ENCODE data around the gene MORF4L2. TPM values are rescaled to one million over a fixed set of nuclear protein-coding genes. Genes with fewer than 3 reads are reported as not detected.

The MORF4L2 gene
- total and polyA plus RNA-seq, 2 of the 8 experiments (the other 6 are each of a cell fraction or from before 2014, with no cell fraction given) = 235 to 373 TPM

GRCh38 chrX:103726477-103726876, 40.0 kb upstream of the MORF4L2 start:
- peaks cover 7 to 22% (median 17%) of the 10 kb centered on the region in 4 experiments for H3K4me1 ChIP-seq (replicated peaks in 1 of 4; ENCODE audit: control insufficient read depth in 3 of 4, insufficient read depth in 4 of 4, low read length in 3 of 4)
- no peaks in the 10 kb centered on the region for H3K9me3 ChIP-seq (ENCODE audit: insufficient read depth in 2 of 2, low read depth in 1 of 2, low read length in 1 of 2)
- DNase-seq (ENCODE audit: low read depth in 1 of 2, low spot score in 2 of 2) (no peak), FAIRE-seq (no peak)
- no peak overlapping the region for H4K5ac ChIP-seq (ENCODE audit: insufficient read length, low read depth, low read length)
- no peak overlapping the region for H2AK5ac ChIP-seq (ENCODE audit: low read depth, low read length)
- no peak overlapping the region for H2BK5ac ChIP-seq (ENCODE audit: low read depth, low read length)
- H3K9ac ChIP-seq (replicated peaks in 1 of 4; ENCODE audit: extremely low read depth in 1 of 4, low read depth in 3 of 4, low read length in 3 of 4) = no peak overlapping the region
- H3K79me2 ChIP-seq (ENCODE audit: control insufficient read depth in 1 of 2, insufficient read depth in 2 of 2, low read length in 2 of 2) = no peaks in the 10 kb centered on the region
- H2BK120ac ChIP-seq (replicated peaks; ENCODE audit: low read depth, low read length) = no peak overlapping the region
- H3K4me3 ChIP-seq (ENCODE audit: extremely low read depth in 1 of 4, insufficient read depth in 2 of 4, low read depth in 3 of 4, low read length in 4 of 4) = no peak overlapping the region
- no peak overlapping the region for H4K91ac ChIP-seq (replicated peaks; ENCODE audit: insufficient read length, low read length)
- H3K56ac ChIP-seq (replicated peaks; ENCODE audit: insufficient read length, low read depth, low read length) = no peak overlapping the region
- H3K18ac ChIP-seq (ENCODE audit: extremely low read depth, low read length) = no peak overlapping the region
- no peak overlapping the region for H3K27ac ChIP-seq (ENCODE audit: low read depth, low read length)
- CTCF ChIA-PET (ENCODE audit: partially characterized antibody) = interaction anchor here (1.2 kb wide), 1 partner anchor 29 kb away, joined by 4 read pairs; no protein-coding TSS in a partner anchor
- H4K20me1 ChIP-seq (replicated peaks in 1 of 2; ENCODE audit: control insufficient read depth in 1 of 2, insufficient read depth in 2 of 2, low read length in 2 of 2) = no peaks in the 10 kb centered on the region
- H2BK12ac ChIP-seq (ENCODE audit: low read depth, low read length) = 0 out of 2 replicates have a peak overlapping the region, but pooled peaks have one; percentile 27
- no peaks in the 10 kb centered on the region for H3K23me2 ChIP-seq (ENCODE audit: low read depth, low read length)
- POLR2A ChIA-PET (ENCODE audit: partially characterized antibody) = interaction anchor here (0.9 to 1.4 kb wide), 8 partner anchors 16 to 42 kb away, joined by 3 to 5 read pairs (median 4); no protein-coding TSS in a partner anchor
- H3K23ac ChIP-seq (ENCODE audit: insufficient read length) = no peak overlapping the region
- H3K27me3 ChIP-seq (replicated peaks in 1 of 4; ENCODE audit: control insufficient read depth in 3 of 4, extremely low read depth in 1 of 4, insufficient read depth in 3 of 4, low read length in 3 of 4) = no peaks in the 10 kb centered on the region; a peak in 1 of 7 replicates
- no peak overlapping the region for H3K4ac ChIP-seq (replicated peaks; ENCODE audit: insufficient read length, low read depth, low read length)
- peak overlapping the region; percentile 72; the same call in 1 of the 2 replicates for H2BK20ac ChIP-seq (ENCODE audit: low read length)
- no peaks in the 10 kb centered on the region for H3K36me3 ChIP-seq (ENCODE audit: control insufficient read depth in 2 of 4, insufficient read depth in 4 of 4, low read length in 3 of 4)
- H2AFZ ChIP-seq (ENCODE audit: low read length) = no peak overlapping the region
- H3K4me2 ChIP-seq (ENCODE audit: insufficient read depth in 1 of 2, low read depth in 2 of 2, low read length in 2 of 2) = peak overlapping the region in 1 of 2 experiments; percentile 22; a peak in 2 of 4 replicates
- H2BK15ac ChIP-seq (ENCODE audit: low read length) = no peak overlapping the region
- H3K79me1 ChIP-seq (ENCODE audit: low read depth, low read length) = no peaks in the 10 kb centered on the region
- no peak overlapping the region; the same call in 1 of the 2 replicates for H4K8ac ChIP-seq (ENCODE audit: extremely low read depth, insufficient read depth, low read length)
- no peak overlapping the region for H3K14ac ChIP-seq (ENCODE audit: insufficient read length)
- WGBS, 2 experiments (ENCODE audit: extremely low coverage in 1 of 2, insufficient coverage in 1 of 2, insufficient read length in 1 of 2, insufficient replicate concordance in 2 of 2, low coverage in 1 of 2, low lambda C conversion rate in 2 of 2, missing lambda C conversion rate in 1 of 2) = 89% methylated on average over 1 of the region's 5 CpGs; no CpG with 5 or more reads in 1 of the 2 experiments
- TF ChIP-seq RBBP5 (IDR thresholded peaks at IDR 0.05; ENCODE audit: borderline replicate concordance, low read depth, low read length) (no peak), HDAC6 (IDR thresholded peaks at IDR 0.05; ENCODE audit: low read depth, low read length) (no peak), RXRA (IDR thresholded peaks at IDR 0.05; ENCODE audit: insufficient read depth, low read depth, low read length) (no peak), MAX (IDR thresholded peaks at IDR 0.05) (no peak), NRF1 (IDR thresholded peaks at IDR 0.05; ENCODE audit: low read depth, low read length) (no peak), CTCF (IDR thresholded peaks at IDR 0.05; ENCODE audit: control extremely low read depth in 1 of 3, insufficient read depth in 1 of 3, low read depth in 1 of 3, low read length in 3 of 3) (no peak), E2F6 (IDR thresholded peaks at IDR 0.05) (no peak), POU5F1 (IDR thresholded peaks at IDR 0.05; ENCODE audit: low read depth, low read length) (no peak), JUN (IDR thresholded peaks at IDR 0.05; ENCODE audit: low read depth, low read length) (no peak), TAF1 (IDR thresholded peaks at IDR 0.05; ENCODE audit: low read depth, low read length) (no peak)
